IPS-11a (cell line): ENCODE results near the gene KIAA1671.
"Not testable (repeated sequence)": the region's sequence is repeated elsewhere in the genome, so short reads cannot be mapped to it uniquely, and the experiment has no call there.

Source experiments
- H3K4me3 ChIP-seq: one replicate; pipeline ENCODE4 v1.5.1; 2013; ENCODE audit warnings: low read depth, low read length, control low read depth

Gene KIAA1671

DNA sequence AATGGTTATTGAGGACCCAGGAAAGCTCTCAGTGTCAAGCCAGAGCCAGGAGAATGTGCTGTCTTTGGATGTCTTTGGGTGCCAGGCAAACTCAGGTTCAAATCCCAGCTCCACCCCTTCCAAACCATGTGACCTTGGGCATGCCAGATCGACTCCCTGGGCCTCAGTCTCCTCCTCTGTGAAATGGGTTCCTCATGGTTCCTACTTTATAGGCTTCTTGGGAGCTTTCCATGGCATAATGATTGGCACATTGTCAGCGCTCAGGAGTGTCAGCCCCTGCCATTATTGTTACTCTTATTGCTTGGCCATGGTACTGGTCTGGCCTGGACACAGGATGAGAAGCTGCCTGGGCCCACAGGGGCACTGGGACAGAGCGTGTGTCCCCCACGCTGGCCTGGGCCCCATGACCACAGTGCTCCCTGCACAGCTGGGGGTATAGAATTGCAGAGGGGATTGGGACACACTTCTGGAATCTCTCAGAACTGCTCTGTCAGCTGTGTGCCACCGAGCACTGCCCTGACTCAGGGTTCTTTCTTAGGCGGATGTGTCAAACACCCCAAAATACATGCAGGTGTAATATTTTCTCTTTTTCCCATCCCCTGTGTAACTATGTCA is 209.5 kb downstream of the KIAA1671 start:
- H3K4me3 ChIP-seq, result no peak overlapping the region

DNA sequence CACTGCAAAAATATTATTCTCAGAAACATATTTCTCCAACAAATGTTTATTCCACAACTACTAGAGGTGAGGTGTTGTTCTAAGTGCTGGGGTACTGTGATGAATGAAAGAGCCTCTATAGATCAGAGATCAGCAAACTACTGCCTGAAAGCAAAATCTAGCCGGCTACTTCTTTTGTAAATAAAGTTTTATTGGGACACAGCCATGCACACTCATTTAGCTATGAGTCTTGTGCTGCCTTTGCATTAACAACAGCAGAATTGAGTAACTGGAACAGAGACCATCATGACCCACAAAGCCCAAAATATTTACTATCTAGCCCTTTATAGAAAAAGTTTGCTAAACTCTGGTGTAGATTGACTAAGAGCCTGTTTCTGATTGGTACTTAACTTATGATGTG is 210.0 kb downstream of the KIAA1671 start:
- no peak overlapping the region for H3K4me3 ChIP-seq

DNA sequence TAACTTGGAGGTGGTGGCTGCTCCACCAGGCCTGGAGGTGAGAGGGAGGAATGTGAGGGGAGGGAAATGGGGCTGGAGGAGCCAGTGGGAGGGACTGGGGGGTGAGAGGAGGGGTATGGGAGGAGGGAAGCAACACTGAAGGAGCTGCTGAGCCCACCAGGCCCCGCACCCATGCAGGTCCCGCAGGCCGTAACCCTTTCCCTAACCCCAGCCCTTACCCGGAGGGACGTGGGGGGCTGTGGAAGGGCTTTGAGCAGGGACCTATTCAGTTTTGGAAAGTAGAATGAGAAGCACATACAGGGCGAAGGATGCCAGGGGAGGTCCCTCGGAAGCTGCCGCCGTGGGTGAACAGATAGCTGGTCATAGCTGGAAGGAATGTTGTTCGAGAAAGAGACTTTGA is 213.3 kb downstream of the KIAA1671 start:
- no peak overlapping the region for H3K4me3 ChIP-seq

DNA sequence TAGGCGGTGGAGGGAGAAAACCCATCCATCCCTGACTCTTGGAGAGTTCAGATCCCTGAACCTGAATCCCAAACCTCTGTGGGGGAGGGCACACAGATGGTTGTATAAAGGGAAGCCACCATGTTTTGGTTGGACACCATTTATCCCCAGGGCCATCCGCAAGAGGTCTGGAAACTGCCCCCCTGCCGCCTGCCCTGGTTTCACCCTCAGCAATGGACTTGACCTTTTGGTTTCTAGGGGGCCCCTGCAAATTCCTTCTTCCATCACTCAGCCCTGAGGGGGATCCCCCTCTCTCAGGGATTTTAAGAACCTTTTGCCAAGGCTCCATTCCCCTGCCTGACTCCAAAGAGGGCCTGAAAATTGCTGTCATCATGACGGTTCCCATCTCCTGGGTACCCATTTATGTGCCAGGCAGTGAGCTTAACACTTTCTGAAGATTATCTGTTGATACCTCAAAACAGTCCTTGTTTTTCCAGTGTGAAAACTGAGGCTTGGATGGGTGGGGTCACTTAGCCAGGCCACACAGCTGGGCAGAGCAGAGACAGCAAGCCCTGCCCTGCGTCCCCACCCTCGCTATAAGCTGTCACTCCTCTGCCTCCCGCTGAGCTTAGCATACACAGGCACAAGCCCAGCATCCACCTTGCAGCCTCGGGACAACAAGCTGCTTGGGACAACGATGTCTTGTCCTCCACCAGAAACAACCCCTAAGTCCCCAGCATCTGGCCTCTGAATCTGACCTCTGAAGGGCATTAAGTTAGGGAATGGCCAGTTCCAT is 213.9 kb downstream of the KIAA1671 start:
- no peak overlapping the region for H3K4me3 ChIP-seq

DNA sequence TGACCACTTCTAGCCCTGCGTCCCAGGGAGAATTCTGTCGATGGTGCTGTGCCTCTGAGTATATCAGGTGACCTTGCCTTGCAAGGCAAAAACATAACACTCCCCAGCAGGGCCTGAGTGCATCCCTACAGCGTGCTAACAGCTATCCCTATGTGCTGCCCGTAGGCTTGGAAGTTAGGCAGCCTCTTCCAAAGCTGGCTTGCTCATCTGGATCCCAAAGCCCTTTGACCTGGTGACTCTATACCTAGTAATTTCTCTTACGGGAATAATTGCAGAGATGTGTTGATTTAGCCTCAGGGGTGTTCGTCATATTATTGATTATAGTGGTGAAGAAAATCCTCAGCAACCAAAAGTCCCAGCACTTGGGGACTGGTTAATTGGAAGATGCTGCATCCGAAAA is 214.6 kb downstream of the KIAA1671 start:
- H3K4me3 ChIP-seq, result no peak overlapping the region

DNA sequence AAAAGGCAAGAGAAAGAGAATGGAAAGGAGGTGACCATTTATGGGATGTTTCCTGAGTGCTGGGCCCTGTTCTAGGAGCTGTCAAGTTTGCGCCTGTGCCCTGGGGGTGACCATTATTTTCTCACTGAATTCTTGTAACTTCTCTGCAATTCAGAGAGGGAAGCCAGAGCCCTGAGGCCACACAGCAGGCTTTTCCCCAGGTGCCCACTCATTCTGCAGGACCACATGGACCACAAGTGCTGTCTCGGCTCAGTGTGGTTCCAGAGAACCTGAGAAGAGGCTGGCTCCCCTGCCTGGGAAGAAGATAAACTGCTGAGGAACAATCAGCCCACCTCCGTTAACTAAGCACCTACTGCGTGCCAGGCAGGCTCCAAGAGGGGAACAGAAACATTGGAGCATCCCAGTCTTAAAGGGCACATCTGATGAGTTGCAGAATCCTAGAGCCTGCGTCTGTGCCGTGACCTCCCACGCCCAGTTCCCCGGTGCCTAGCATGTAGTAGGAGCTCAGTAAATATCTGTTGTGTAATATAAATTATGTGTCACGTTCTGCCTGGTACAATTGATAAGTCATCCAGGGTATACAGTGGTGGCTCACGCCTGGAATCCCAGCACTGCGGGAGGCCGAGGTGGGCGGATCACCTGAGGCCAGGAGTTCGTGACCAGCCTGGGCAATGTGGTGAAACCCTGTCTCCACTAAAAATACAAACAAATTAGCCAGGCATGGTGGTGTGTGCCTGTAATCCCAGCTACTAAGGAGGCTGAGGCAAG is 215.5 kb downstream of the KIAA1671 start:
- H3K4me3 ChIP-seq, result no peak overlapping the region

DNA sequence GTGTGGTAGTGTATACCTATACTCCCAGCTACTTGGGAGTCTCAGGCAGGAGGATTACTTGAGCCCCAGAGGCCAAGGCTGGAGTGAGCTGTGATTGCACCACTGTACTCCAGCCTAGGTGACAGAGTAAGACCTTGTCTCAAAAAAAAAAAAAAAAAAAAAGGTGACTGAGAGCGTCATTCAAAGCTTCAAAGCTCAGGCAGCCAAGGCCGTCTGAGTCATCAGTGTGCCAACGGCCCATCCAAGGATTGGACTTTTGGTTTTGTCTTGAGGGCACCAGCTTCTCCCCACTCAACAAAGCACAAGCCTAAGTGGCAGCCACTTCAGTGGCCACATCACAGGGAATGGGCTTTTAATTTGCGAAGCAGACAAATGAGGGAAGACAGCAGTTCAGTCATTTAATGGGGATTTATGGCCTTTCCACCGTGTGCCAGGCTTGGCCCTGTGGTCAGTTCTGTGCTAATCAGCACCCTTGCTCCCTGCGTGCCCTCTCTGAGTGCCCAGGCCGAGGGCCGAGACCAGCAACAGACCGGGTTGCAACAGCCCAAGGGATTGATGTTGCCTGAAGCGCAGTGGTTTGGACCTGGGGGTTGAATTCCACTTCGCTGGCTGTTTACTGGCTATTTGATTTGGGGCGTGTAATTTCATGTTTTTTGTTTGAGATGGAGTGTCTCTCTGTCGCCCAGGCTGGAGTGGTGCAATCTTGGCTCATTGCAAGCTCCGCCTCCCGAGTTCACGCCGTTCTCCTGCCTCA is 216.9 kb downstream of the KIAA1671 start:
- no peak overlapping the region for H3K4me3 ChIP-seq

DNA sequence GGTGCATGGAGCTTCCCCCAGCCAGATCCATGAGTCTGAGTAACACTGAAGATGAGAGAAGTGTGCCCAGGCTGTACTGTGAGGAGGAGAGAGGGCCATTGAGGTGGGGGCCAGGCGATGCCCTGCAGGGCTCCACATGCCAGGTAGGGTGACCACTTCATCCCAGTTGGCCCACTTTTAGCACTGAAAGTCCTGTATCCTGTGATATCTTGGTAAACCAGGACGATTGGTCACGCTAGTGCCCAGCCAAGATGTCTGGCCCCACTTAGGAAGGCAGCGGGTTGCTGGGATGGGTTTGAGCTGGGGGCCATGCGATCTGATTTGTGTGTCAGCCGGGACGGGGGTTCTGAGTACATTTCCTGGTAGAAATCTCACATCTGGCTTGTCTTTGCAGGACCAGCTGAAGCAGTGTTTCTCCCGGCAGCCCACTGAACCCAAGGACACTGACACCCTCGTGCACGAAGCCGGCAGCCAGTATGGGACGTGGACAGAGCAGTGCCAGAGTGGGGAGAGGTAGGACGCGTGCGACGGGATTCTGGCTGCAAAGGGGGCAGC is 218.0 kb downstream of the KIAA1671 start:
- H3K4me3 ChIP-seq, result no peak overlapping the region

DNA sequence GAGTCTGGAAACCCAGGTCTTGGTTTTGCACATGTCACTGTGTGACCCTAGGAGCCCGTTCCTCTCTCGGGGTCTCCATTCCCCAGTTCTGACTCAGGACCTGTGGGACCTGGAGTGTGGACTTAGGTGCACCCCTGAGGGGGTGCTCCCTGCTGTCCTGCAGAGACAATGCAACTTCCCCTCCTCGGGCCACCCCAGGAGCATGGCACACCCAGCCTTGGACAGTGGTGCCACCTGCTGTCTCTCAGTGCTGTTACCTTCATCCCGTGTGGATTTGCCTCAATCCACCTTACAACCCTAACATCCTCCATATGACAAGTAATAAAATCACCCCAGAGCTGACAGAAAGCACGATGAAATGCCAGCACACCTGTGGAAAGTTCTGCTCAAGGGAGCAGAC is 219.6 kb downstream of the KIAA1671 start:
- H3K4me3 ChIP-seq, result no peak overlapping the region

DNA sequence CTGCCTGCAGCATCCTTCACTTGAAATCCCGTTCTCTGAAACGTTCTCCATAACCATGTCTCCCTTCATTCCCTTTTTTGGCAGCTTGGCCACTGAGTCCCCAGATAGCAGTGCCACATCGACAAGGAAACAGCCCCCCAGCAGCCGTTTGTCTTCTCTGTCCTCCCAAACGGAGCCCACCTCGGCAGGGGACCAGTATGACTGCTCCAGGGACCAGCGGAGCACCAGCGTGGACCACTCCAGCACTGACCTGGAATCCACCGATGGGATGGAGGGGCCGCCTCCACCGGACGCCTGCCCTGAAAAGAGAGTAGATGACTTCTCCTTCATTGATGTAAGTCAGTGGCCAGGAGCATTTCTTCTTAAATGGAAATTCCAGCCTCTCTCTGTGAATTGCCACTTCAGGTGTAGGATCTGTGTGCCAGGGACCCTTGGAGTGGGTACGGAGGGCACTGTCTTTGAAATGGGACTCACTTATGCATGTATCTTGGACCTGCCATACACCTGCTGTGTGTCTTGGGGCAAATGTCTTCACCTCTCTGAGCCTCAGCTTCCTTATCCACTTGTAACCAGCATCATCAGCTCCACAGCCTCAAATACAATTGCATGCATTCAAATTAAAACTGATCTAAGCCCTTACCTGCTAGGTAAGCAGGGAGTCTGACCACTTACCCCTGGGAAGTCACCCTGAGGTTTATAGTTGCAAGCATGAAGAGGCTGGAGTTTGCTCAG is 221.8 kb downstream of the KIAA1671 start:
- H3K4me3 ChIP-seq, result no peak overlapping the region

DNA sequence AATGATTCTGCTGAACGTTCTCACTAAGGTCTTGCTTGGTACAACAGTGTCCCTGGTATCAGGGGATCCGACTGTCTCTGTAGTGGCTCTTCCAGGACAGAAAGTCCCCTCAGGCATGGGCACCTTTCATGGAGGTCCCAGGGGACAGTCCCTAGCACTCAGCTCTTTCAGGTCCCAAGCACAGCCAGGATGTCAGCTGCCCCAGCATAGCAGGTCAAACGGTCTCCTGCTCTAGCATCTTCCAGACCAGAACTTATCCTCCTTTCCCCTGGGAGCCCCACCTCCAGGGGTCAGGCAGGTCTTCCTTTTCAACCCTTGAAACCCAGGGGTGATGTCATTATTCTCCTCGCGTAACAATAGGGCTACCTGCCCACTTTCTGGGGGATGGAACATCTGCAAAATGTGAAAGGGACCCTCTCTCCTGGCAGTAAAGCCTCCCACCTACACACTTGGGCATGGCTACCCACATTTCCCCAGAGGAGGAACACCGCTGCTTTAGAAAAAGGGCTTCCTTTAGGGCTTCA is 222.4 kb downstream of the KIAA1671 start:
- no peak overlapping the region for H3K4me3 ChIP-seq

DNA sequence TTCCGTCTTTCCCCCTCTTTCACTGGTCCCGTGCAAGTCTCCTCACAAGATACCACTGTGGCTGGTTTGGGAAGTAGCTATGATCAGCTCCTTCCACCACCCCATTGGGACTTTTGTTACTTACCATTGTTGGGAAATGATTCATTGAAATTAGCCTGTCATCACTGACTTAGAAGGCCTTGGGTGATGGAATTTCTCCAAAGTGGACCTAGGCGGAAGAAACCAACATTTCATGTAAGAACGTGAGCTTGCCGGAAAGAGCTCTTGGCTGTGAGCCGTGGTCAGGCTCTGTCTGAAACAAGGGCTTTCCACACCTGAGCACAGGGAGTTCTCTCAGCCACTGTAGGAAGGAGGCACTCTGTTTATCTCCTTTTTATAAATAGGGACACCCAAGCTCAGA is 223.7 kb downstream of the KIAA1671 start:
- no peak overlapping the region for H3K4me3 ChIP-seq

DNA sequence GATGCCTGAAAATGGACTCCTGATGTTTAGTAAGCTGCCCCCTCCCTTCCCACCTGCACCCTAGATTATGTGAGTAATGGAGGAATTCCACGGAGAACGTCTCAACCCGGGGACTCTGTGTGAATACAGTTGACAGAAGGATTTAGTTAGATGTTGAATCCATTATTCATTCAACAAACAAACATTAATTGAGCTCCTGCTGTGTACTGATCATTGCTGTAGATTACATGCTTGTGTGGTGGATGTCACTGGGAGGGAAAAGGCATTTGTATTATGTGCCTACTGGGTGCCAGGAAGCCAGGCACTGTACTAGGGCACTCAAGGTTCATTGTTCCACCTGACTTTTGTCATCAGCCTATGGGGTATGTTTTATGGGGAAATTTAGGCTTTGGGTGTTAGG is 224.3 kb downstream of the KIAA1671 start:
- no peak overlapping the region for H3K4me3 ChIP-seq

DNA sequence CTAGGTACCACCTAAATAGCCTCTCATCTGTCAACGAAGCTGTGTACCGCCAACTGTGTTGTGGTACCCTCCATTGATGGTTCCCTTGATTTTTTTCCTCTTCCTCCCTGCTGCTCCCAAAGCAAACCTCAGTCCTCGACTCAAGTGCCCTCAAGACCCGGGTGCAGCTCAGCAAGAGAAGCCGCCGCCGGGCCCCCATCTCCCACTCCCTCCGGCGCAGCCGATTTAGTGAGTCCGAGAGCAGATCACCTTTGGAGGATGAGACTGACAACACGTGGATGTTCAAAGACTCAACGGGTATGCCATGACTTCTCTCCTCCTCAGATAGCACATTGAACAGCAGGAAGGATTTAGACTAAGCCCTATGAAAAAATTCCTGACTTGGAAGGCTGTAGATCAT is 224.7 kb downstream of the KIAA1671 start:
- no peak overlapping the region for H3K4me3 ChIP-seq

DNA sequence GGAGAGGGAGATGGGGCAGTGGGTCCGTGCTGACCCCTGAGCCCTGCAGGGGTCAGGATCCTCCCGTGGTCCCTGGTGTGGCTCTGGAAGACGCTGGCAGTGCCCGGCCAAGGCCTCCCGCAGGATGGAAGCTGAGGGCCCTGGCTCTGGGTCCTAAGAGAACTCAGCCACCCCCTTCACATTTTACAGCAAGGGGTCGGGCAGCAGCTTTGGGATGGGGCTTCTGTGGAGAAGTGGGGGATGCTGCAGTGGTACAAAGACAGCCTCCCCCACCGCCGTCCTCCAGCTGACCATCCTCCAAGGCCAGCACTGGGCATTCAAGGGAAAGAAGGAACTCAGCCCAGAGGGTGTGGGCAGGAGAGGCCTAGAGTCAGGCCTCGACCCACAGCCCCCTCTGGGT is 225.4 kb downstream of the KIAA1671 start:
- H3K4me3 ChIP-seq, result no peak overlapping the region

DNA sequence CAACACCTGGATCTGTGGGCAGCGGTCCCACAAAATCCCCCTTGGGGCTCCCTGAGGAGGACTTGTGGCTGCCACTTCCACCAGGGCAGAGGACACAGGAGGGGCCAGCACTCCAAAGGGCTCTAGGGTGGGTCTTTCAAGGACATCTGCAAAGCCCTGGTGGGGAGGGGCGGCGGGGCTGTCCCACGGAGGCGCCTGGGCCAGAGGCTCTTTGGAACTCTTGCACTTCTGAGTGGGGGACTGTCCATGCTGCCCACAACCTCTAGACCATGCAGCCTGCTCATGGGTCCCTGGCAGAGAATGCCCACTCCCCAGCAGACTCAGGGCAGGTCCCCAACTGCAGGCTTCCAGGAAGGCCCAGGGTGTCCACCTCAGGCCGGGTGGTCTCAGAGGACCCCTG is 225.8 kb downstream of the KIAA1671 start:
- not testable (repeated sequence) for H3K4me3 ChIP-seq

DNA sequence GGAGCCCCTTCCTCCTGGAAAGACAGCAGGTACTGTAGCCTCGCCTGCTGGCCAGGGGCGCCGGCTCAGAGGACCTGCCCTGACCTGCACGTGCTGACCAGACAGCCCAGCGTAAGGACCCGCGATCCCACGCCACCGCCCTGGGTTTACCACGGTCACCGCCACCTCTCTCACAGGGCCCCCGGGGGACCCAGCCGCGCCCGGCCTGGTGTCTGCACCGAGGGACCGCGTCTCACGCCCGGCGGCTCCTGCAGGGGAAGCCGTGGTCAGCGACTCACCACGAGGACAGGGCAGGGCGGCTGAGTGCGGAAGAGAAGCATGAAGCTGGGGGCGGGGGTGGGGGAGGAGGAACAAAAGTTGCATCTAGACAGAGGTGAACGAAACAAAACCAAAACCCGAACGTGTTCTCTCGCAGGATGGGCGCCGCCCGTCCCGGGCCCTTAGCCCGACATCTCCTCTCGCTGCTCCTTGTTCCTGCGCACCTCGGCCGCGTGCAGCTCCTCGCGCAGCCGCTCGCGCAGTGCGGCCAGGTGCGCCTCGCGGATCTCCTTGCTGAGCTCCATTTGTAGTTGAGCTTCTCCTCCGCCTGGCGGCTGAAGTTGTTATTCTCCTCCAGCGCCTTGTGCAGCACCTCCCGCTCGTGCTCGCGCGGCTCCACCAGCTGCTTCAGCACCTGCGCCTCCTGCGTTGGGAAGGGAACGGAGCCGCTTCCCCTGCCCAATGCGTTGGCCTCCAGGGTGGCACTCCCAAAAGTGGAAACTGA is 226.5 kb downstream of the KIAA1671 start:
- H3K4me3 ChIP-seq, result not testable (repeated sequence)

DNA sequence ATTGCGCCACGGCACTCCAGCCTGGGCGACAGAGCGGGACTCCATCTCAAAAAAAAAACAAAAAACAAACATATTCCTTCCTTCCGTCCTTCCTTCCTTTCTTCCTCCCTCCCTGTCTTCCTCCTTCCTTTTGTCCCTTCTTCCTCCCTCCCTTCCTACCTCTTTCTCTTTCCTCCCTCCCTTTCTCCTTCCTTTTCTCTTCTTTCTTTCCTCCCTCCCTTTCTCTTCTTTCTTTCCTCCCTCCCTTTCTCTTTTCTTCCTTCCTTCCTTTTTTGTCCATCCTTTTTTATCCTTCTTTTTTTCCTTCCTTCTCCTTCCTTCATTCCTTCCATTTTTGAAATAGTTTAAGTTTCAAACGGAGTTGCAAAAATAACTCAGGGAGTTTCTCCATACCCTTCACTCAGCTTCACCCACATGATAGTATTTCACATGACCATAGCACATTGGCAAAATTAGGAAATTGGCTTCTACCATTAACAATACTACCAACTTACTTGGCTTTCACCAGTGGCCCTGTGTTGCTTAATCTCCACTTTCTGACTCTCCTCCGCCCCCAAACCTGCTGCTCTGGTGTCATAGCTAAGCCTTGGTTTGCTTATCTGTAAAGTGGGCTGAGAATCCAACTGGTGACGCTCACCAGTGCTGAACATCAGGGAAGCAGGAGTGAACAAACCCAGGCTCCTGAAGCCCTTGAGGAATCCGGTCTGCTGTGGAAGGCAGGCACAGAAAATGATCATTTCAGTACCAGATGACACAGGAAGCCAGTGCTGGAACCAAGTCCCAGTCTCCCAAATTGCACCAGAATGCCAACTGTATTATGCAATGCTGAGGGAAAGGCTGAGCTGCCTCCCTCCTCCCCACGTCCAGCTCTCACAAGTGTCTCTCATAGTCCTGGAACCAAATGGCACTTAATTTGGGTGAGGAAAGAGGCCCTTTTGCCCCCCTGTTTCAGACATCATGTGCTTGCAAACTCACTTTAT is 229.9 kb downstream of the KIAA1671 start:
- H3K4me3 ChIP-seq, result no peak overlapping the region
